Measurements from ENCODE around the gene MOV10L1.

MOV10L1 gene

GRCh38 chr22:50053861-50054260 is 35.9 kb upstream of the MOV10L1 start:
- TF ChIP-seq CTCF (conservative IDR thresholded peaks at IDR 0.05; ENCODE audit: low read depth), result no peak
- DNase-seq (ENCODE audit: low spot score), result no peak
- CTCF ChIA-PET, result no interaction called here
- POLR2A ChIA-PET (ENCODE audit: low non-redundant PET), result no interaction called here
- H3K27ac ChIP-seq, result no peak overlapping the region

- no peak for TF ChIP-seq CTCF (conservative IDR thresholded peaks at IDR 0.05; ENCODE audit: low read depth)
- ChIA-PET CTCF (no interaction called here), POLR2A (ENCODE audit: low non-redundant PET) (no interaction called here)
- no peak for DNase-seq (ENCODE audit: low spot score)
- H3K27ac ChIP-seq, result no peak overlapping the region
Measured at GRCh38 chr22:50056214-50056972, 33.4 kb upstream of the MOV10L1 start.

GRCh38 chr22:50057278-50058060 is 32.3 kb upstream of the MOV10L1 start:
- no peak for DNase-seq (ENCODE audit: low spot score)
- H3K27ac ChIP-seq, result no peak overlapping the region
- CTCF ChIA-PET, result no interaction called here
- TF ChIP-seq CTCF (conservative IDR thresholded peaks at IDR 0.05; ENCODE audit: low read depth), result no peak
- POLR2A ChIA-PET (ENCODE audit: low non-redundant PET), result no interaction called here

- ChIA-PET CTCF (interaction anchor here (0.7 kb wide), 1 partner anchor 87 kb away, joined by 3 read pairs; no protein-coding TSS in a partner anchor), POLR2A (ENCODE audit: low non-redundant PET) (no interaction called here)
- no peak within 1 kb of the TSS for H3K27ac ChIP-seq
- no peak for TF ChIP-seq CTCF (conservative IDR thresholded peaks at IDR 0.05; ENCODE audit: low read depth)
- DNase-seq (ENCODE audit: low spot score), result no peak
Measured at GRCh38 chr22:50058061-50058905, 31.5 kb upstream of the MOV10L1 start, which contains the start of gene TTLL8. TSS of gene TTLL8 (minus strand) at chr22:50058298.

GRCh38 chr22:50058906-50059880 is 30.6 kb upstream of the MOV10L1 start:
- peak; percentile 15 for DNase-seq (ENCODE audit: low spot score)
- ChIA-PET CTCF (interaction anchor here (0.5 to 0.7 kb wide), 3 partner anchors 88 to 311 kb away, joined by 3 to 4 read pairs (median 3); no protein-coding TSS in a partner anchor), POLR2A (ENCODE audit: low non-redundant PET) (no interaction called here)
- no peak for TF ChIP-seq CTCF (conservative IDR thresholded peaks at IDR 0.05; ENCODE audit: low read depth)
- H3K27ac ChIP-seq, result no peak overlapping the region

All from RWPE1 (cell line).